OCI-M1 (cell line): ENCODE results near the gene DGCR8.
A peak's percentile ranks its signal among the peaks of the same experiment; 100 is the strongest.

ENCODE experiments used
- DNase-seq: peaks from one replicate; lab custom pipeline; 2025; lab: John Stamatoyannopoulos, UW

Gene DGCR8

GRCh38 chr22:20079745-20080444, at the start of gene DGCR8:
DGCR8 (plus strand) TSS chr22:20080241; CDS start chr22:20085964, 5,723 bp downstream.
- peak; percentile 99 for DNase-seq

- no peak for DNase-seq
Observed at GRCh38 chr22:20031732-20032406, 48.2 kb upstream of the DGCR8 start.

GRCh38 chr22:20032407-20032991, 47.5 kb upstream of the DGCR8 start:
- DNase-seq, result no peak

- no peak for DNase-seq
Observed at GRCh38 chr22:20033045-20033706, 46.9 kb upstream of the DGCR8 start.

DNA sequence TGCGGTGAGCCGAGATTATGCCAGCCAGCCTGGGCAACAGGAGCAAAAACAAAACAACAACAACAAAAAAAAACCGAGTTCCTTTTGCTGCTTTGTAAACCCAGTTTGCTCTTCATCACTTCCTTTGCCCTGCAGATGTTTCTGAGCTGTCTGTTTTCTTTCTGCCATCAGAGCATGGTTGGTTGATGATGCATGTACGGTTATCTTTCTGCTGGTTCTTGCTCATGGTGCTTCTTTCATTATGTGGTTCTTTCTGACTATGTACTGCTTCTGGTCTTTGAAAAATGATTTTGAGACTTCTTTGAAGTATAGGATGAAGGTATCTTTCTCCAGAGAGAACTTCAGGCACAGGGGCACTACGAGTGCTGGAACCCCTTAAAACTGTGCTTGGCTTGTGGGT, 45.9 kb upstream of the DGCR8 start:
- no peak for DNase-seq

DNA sequence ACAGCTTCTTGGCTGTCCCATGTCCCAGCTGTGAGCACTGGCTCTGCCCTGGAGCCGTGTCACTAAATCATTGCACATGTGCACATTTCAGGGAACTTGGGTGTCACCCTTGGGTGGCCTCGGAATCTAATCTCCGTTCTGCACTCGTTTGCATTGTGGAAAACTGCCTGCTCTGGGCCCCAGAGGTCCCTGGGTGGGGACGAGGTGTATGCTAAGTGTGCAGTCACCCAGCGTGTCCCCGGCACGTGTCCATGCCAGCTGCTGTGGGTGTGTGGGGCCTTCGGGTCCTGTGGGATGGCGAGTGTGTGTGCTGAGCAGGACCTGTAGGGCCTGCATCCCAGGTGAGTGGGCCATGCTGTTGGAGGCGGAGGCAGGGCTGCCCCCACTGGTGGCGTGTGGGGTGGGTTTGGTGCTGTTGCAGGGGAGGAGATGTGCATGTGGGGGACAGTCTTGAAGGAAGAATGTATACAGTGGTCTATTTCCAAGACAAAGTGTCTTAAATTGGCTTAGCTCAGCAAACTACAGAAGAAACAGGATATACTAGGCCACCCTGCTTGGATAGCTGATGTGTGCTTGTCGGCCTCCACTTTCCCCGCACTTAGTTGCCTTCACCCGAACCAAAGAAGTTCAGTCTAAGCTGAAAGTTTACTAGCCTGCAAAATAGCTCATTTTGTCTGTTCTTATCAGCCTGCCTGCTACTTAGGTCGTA, 44.5 kb upstream of the DGCR8 start:
- DNase-seq, result no peak

GRCh38 chr22:20036084-20036482, 44.0 kb upstream of the DGCR8 start:
- no peak for DNase-seq

DNA sequence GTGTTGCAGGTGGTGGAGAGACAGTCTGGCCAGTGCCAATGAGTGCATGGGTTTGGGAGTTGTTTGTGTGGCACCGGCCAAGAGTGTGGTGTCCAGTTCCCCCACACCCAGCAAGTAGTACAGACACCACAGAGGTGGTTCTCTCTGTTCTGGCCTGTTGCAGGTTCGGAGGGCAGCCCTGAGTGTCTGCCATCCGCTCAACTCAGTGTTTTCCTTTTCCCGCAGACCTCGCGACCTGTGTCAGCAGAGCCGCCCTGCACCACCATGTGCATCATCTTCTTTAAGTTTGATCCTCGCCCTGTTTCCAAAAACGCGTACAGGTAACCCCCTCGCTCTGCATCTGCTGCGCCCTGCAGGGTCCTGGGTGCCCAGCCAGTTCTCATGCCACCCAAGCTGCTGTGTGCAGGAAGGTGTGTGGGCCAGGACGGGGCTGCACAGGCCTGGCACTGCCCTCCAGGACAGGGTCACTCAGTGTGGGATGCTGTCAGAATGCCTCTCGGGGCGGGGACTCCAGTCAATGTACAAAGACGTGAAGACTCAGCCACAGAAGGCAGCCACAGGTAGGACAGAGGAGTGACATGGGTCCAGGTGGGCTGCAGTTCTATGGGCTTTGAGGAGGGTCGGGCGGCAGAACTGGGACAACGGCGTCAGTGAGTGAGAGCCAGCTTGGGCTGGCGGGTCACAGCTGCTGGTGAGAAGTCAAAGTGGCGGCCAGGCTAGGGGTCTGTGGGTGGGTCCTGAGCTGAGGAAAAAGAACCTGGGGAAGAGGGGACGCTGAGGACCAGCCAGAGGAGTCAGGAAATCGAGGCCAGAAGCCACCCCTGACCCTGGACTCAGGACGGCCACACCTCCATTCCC, 43.3 kb upstream of the DGCR8 start:
- no peak for DNase-seq

DNA sequence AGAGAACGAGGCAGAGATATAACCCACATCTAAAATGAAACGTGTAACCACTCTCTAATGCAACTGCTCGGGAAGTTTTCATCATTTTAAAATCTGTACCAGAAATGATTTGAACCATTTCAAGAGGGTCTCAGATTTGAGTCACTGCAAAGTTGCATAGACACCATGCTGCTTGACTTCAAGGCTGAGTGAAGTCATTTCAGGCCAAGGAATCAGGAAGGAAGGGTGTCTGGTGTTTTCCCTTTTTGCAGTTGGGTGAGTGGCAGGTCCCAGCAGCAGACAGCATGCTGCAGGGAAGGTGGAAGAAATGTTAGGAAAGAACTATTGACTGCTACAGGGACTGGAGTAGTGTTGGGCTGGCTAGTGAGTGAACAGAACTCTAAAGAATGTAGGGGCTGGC, 42.6 kb upstream of the DGCR8 start:
- no peak for DNase-seq

DNA sequence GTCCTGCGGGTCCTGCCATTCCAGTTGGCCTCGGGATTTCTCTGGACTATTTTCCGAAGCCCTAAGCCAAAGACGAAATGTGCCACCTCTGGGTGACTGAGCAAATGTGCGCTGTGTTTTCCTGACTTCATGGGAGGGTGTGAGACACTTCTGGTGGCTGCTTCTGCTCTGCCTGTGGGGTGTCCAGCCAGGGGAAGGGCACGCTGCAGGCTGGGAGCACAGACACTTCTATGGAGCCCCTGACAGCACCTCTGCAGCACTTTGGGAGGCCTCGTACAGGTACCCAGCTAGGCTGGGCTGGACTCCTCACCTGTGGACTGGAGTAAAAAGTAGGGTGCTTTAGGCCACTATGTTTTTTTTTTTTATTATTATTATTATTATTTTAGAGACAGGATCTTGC, 41.5 kb upstream of the DGCR8 start:
- DNase-seq, result no peak

DNA sequence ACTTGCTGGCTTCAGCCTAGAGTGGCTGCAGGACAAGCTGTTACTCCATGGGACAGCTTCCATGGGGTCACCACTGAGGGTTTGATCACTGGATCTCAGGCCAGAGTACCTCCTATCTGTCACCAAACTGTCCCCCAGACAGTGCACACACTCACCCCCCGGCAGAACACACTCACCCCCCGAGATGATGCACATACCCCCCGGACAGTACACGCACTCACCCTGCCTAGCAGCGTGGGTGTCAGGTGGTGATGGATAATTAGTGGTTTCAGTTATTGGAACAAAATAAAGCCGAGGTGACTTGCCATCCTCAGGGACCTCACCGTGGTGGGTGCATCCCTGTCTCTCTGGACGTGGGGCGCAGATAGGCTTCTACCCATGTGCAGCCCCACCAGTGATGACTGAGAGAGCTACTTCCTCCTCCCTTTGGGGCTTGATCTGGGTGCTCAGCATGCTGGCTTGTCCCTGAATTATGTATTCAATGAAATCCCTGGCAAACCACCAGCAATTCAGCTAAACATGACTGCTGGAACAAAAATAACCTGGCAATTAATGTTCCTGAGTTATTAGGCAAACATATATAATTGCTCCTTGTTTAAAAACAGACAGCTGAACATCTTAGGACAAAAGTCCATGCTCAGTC, 40.2 kb upstream of the DGCR8 start:
- DNase-seq, result no peak

DNA sequence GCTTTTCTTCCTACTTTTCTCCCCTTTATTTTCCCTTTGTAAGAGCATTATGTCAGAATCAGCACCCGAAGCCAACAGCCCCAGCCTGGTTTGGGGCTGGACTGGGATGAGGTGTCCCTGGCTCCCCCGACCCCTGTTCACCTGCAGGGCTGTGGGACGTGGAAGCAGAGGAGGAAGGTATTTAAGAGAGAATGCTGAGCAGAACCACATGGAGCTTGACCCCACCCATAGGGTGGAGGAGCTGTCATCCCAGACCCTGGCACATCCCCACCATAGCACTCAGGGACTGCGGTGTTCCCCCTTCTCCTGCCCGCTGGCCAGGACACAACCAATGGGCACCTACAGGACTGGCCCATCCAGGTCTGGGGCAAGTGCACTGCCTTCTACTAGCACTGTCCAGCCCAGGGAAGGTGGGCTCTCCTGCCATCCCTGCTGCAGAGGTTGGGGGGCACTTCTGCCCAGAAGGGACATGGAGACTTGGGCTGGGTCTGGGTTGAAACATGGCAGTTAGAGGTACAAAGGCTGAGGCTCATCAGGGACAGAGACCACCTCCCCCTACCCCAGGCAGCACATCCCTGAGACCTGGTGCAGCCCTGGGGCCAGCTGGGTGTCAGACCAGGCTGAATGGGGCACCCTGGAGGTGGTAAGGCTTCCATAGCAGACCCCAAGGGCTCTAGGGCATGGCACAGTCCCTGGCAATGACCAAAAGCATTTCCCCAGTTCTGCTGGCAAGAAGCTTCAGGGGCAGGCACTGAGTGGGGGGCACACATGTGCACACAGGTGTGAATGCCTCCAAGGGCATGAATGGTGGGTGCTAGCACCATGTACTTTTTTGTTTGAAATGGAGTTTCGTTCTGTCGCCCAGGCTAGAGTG, 39.5 kb upstream of the DGCR8 start:
- DNase-seq, result no peak

DNA sequence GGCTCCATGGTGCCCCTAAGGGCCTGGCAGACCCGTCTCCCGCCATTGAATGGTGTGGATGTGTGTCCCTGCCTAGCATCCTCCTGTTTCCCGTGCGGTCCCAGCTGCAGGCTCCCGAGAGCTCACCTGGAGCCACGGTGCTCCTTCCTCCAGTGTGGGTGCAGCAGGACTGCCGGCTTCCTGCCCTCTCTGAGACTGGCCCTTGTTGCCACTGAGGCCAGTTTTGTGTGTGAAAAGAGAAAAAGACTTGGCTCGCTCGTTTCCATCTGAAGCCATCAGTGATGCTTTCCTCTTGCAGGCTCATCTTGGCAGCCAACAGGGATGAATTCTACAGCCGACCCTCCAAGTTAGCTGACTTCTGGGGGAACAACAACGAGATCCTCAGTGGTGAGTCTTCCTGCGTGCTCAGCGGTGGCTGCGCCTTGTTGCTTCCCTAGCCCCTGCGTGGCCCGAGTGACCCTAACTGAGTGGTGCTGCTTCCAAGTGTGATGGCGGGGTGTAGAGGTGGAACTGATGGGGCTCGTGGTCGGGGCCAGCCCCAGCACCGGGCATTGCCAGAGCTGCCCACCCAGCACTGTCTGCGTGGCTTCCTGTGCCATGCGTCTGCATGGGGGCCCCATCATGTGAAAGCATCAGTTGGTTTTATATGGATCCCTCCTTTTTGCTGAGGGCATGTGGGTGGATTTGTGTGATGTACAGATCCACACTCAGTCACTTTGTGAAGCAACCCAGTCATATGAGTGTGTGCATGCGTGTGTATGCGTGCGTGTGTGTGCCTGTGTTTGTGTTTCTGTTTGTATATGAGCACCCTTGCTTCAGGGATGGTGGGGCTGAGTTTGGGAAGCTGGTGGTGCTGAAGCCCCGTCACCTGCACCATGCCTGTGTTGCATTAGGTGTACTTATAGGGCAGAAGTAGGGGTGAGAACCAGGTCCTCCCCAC, 36.7 kb upstream of the DGCR8 start:
- DNase-seq, result no peak

GRCh38 chr22:20043997-20044342, 36.1 kb upstream of the DGCR8 start:
- DNase-seq, result no peak

DNA sequence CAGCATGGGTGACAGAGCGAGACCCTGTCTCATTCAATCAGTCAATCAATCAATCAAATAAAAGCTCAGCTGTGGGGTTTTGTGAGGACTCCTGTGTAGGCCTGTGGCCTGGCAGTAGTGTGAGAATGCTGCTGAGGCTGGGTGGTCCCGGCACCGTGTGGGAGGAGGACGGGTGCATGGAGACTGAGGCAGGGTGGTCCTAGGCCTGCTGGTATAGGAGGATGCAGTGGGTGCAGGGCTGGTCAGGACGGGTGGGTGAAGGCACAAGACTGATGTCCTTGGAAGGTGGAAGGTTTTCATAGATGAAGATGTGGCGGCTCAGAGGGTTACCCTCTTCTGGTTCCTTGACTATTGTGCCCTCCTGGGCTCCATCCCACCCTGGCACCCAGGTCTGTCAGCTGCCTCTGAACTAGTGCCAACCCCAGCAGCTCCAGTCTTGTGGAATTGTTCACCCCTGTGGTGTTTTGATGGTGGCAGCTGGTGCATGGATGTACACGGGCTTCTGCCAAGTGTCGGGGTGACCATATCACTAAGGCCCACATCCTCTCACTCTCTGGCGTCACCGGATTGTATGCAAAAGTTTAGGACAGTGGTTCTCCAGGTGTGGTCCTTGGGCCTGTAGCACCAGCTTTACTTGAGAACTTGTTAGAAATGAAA, 35.4 kb upstream of the DGCR8 start:
- no peak for DNase-seq

DNA sequence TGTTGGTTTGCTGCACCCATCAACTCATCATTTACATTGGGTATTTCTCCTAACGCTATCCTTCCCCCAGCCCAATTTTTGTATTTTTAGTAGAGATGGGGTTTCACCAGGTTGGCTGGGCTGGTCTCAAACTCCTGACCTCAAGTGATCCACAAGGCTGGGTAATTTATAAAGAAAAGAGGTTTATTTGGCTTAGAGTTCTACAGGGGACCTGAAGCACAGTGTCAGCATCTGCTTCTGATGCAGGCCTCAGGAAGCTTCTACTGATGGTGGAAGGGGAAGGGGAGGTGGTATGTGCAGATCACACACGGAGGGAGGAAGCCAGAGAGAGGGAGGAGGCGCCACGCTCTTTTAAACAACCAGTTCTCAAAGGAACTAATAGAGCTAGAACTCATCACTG, 33.3 kb upstream of the DGCR8 start:
- DNase-seq, result no peak

- DNase-seq, result no peak
Observed at GRCh38 chr22:20051927-20052308, 28.1 kb upstream of the DGCR8 start.
